Activated CD4-positive, alpha-beta T cell treated with anti-CD3 and anti-CD28 coated beads, Interleukin-2, amount 10 ng/mL, durations not matched to agents 24 days and 14 days (primary cell): ENCODE results near the gene SRGAP3. TPM values are rescaled to one million over a fixed set of nuclear protein-coding genes. Genes with fewer than 3 reads are reported as not detected.

Experiments used
- DNase-seq: peaks from one replicate; pipeline ENCODE4 v3.0.0; 2022
- H3K27ac Mint-ChIP-seq: one replicate; pipeline ENCODE4 v1.8.0; 2022; ENCODE audit warnings: mild to moderate bottlenecking, mixed read lengths
- H3K27me3 Mint-ChIP-seq: one replicate; pipeline ENCODE4 v1.8.0; 2022; ENCODE audit warnings: mixed read lengths
- H3K36me3 Mint-ChIP-seq: one replicate; pipeline ENCODE4 v1.8.0; 2022; ENCODE audit warnings: low read depth, mild to moderate bottlenecking, mixed read lengths
- H3K4me1 Mint-ChIP-seq: one replicate; pipeline ENCODE4 v1.8.0; 2021; ENCODE audit warnings: mixed read lengths
- H3K4me3 Mint-ChIP-seq: one replicate; pipeline ENCODE4 v1.8.0; 2022; ENCODE audit warnings: mild to moderate bottlenecking, moderate library complexity, mixed read lengths
- H3K9me3 Mint-ChIP-seq: one replicate; pipeline ENCODE4 v1.8.0; 2021; ENCODE audit warnings: mixed read lengths
- intact Hi-C: fragments of 100-400 bp; cut with micrococcal nuclease; formaldehyde crosslinking; loops from one replicate; pipeline ENCODE4 v1.15.1; 2023
- total RNA-seq: library from RNA; stranded (reverse); gene quantifications from 2 replicates; pipeline ENCODE4 v1.2.3, GENCODE V29; 2022

Gene SRGAP3
- total RNA-seq, 1 donor from 2014 or later, result 0.40 TPM

GRCh38 chr3:9064850-9065249 is 184.6 kb downstream of the SRGAP3 start:
- intact Hi-C loops, result loop anchor here (10.0 kb wide), 1 partner anchor 240 kb away; no protein-coding TSS in a partner anchor
- Mint-ChIP-seq H3K27me3 (peaks cover 1% of the 10 kb centered on the region), H3K4me1 (no peaks in the 10 kb centered on the region), H3K27ac (no peak overlapping the region), H3K36me3 (no peaks in the 10 kb centered on the region), H3K9me3 (peaks cover 6% of the 10 kb centered on the region), H3K4me3 (no peak overlapping the region)
- no peak for DNase-seq

GRCh38 chr3:9064251-9064650 is 185.2 kb downstream of the SRGAP3 start:
- no peaks in the 10 kb centered on the region for H3K36me3 Mint-ChIP-seq
- intact Hi-C loops, result loop anchor here (10.0 kb wide), 1 partner anchor 241 kb away; no protein-coding TSS in a partner anchor

GRCh38 chr3:9062570-9062969 is 186.9 kb downstream of the SRGAP3 start:
- no peak for DNase-seq
- H3K9me3 Mint-ChIP-seq, result peaks cover 6% of the 10 kb centered on the region
- no peaks in the 10 kb centered on the region for H3K4me1 Mint-ChIP-seq
- no peak overlapping the region for H3K27ac Mint-ChIP-seq
- no peaks in the 10 kb centered on the region for H3K36me3 Mint-ChIP-seq
- H3K27me3 Mint-ChIP-seq, result peaks cover 1% of the 10 kb centered on the region
- no peak overlapping the region for H3K4me3 Mint-ChIP-seq
- intact Hi-C loops, result loop anchor here (10.0 kb wide), 1 partner anchor 242 kb away; no protein-coding TSS in a partner anchor

More at GRCh38 chr3:9064251-9064650, 185.2 kb downstream of the SRGAP3 start:
- no peak overlapping the region for H3K27ac Mint-ChIP-seq
- peaks cover 1% of the 10 kb centered on the region for H3K27me3 Mint-ChIP-seq
- no peak overlapping the region for H3K4me3 Mint-ChIP-seq
- no peak for DNase-seq
- no peaks in the 10 kb centered on the region for H3K4me1 Mint-ChIP-seq
- H3K9me3 Mint-ChIP-seq, result peaks cover 6% of the 10 kb centered on the region

GRCh38 chr3:9061634-9062033 is 187.8 kb downstream of the SRGAP3 start:
- no peaks in the 10 kb centered on the region for H3K4me1 Mint-ChIP-seq
- H3K36me3 Mint-ChIP-seq, result no peaks in the 10 kb centered on the region
- H3K9me3 Mint-ChIP-seq, result peaks cover 6% of the 10 kb centered on the region
- H3K27me3 Mint-ChIP-seq, result no peaks in the 10 kb centered on the region
- no peak overlapping the region for H3K4me3 Mint-ChIP-seq
- H3K27ac Mint-ChIP-seq, result no peak overlapping the region
- DNase-seq, result no peak
- intact Hi-C loops, result loop anchor here (10.0 kb wide), 1 partner anchor 243 kb away; no protein-coding TSS in a partner anchor

GRCh38 chr3:9059489-9060400 is 189.7 kb downstream of the SRGAP3 start:
- no peak overlapping the region for H3K4me3 Mint-ChIP-seq
- no peaks in the 10 kb centered on the region for H3K27me3 Mint-ChIP-seq
- peaks cover 6% of the 10 kb centered on the region for H3K9me3 Mint-ChIP-seq
- no peak overlapping the region for H3K27ac Mint-ChIP-seq
- intact Hi-C loops, result loop anchor here (10.0 kb wide), 1 partner anchor 245 kb away; no protein-coding TSS in a partner anchor
- no peaks in the 10 kb centered on the region for H3K4me1 Mint-ChIP-seq
- no peak for DNase-seq
- no peaks in the 10 kb centered on the region for H3K36me3 Mint-ChIP-seq

- H3K27me3 Mint-ChIP-seq, result no peaks in the 10 kb centered on the region
- H3K9me3 Mint-ChIP-seq, result no peaks in the 10 kb centered on the region
- intact Hi-C loops, result no loop called here
- DNase-seq, result no peak
- no peak overlapping the region for H3K4me3 Mint-ChIP-seq
- no peaks in the 10 kb centered on the region for H3K36me3 Mint-ChIP-seq
- H3K4me1 Mint-ChIP-seq, result no peaks in the 10 kb centered on the region
- no peak overlapping the region for H3K27ac Mint-ChIP-seq
These were observed 192.9 kb downstream of the SRGAP3 start for GRCh38 chr3:9056581-9056980.

- no peak overlapping the region for H3K27ac Mint-ChIP-seq
- no peaks in the 10 kb centered on the region for H3K4me1 Mint-ChIP-seq
- no peaks in the 10 kb centered on the region for H3K27me3 Mint-ChIP-seq
- no peak overlapping the region for H3K4me3 Mint-ChIP-seq
- no peaks in the 10 kb centered on the region for H3K9me3 Mint-ChIP-seq
- no peaks in the 10 kb centered on the region for H3K36me3 Mint-ChIP-seq
- intact Hi-C loops, result no loop called here
- no peak for DNase-seq
These were observed 201.7 kb downstream of the SRGAP3 start for GRCh38 chr3:9047452-9048346.

- no peaks in the 10 kb centered on the region for H3K36me3 Mint-ChIP-seq
- H3K4me3 Mint-ChIP-seq, result no peak overlapping the region
- no peaks in the 10 kb centered on the region for H3K27me3 Mint-ChIP-seq
- DNase-seq, result no peak
- intact Hi-C loops, result no loop called here
- H3K27ac Mint-ChIP-seq, result no peak overlapping the region
- H3K4me1 Mint-ChIP-seq, result no peaks in the 10 kb centered on the region
- no peaks in the 10 kb centered on the region for H3K9me3 Mint-ChIP-seq
These were observed 204.1 kb downstream of the SRGAP3 start for GRCh38 chr3:9045371-9045770.

- Mint-ChIP-seq H3K36me3 (no peaks in the 10 kb centered on the region), H3K4me1 (no peaks in the 10 kb centered on the region), H3K9me3 (no peaks in the 10 kb centered on the region), H3K4me3 (no peak overlapping the region), H3K27me3 (no peaks in the 10 kb centered on the region), H3K27ac (no peak overlapping the region)
- DNase-seq, result no peak
- intact Hi-C loops, result no loop called here
These were observed 206.4 kb downstream of the SRGAP3 start for GRCh38 chr3:9043063-9043462.

- DNase-seq, result no peak
- intact Hi-C loops, result no loop called here
- Mint-ChIP-seq H3K27me3 (no peaks in the 10 kb centered on the region), H3K4me1 (no peaks in the 10 kb centered on the region), H3K4me3 (no peak overlapping the region), H3K9me3 (no peaks in the 10 kb centered on the region), H3K36me3 (no peaks in the 10 kb centered on the region), H3K27ac (no peak overlapping the region)
These were observed 207.8 kb downstream of the SRGAP3 start for GRCh38 chr3:9041626-9042025.

GRCh38 chr3:9040996-9041395 is 208.4 kb downstream of the SRGAP3 start:
- H3K36me3 Mint-ChIP-seq, result no peaks in the 10 kb centered on the region
- no peak overlapping the region for H3K4me3 Mint-ChIP-seq
- H3K9me3 Mint-ChIP-seq, result no peaks in the 10 kb centered on the region
- no peak for DNase-seq
- no peaks in the 10 kb centered on the region for H3K27me3 Mint-ChIP-seq
- intact Hi-C loops, result no loop called here
- no peaks in the 10 kb centered on the region for H3K4me1 Mint-ChIP-seq
- no peak overlapping the region for H3K27ac Mint-ChIP-seq

- Mint-ChIP-seq H3K27me3 (no peaks in the 10 kb centered on the region), H3K36me3 (no peaks in the 10 kb centered on the region), H3K4me1 (no peaks in the 10 kb centered on the region), H3K4me3 (no peak overlapping the region), H3K27ac (no peak overlapping the region), H3K9me3 (no peaks in the 10 kb centered on the region)
- DNase-seq, result no peak
- intact Hi-C loops, result no loop called here
These were observed 212.2 kb downstream of the SRGAP3 start for GRCh38 chr3:9037144-9037711.

- Mint-ChIP-seq H3K9me3 (no peaks in the 10 kb centered on the region), H3K36me3 (no peaks in the 10 kb centered on the region), H3K27ac (no peak overlapping the region), H3K27me3 (no peaks in the 10 kb centered on the region), H3K4me1 (no peaks in the 10 kb centered on the region), H3K4me3 (no peak overlapping the region)
- no peak for DNase-seq
- intact Hi-C loops, result no loop called here
These were observed 212.9 kb downstream of the SRGAP3 start for GRCh38 chr3:9036404-9037131.
